ENCODE data around the gene RAMP1.

RAMP1 gene

GRCh38 chr2:237898057-237898414, 38.6 kb downstream of the RAMP1 start:
- DNase-seq = no peak

- no peak for DNase-seq
Measured at GRCh38 chr2:237900891-237901831, 41.7 kb downstream of the RAMP1 start.

DNA sequence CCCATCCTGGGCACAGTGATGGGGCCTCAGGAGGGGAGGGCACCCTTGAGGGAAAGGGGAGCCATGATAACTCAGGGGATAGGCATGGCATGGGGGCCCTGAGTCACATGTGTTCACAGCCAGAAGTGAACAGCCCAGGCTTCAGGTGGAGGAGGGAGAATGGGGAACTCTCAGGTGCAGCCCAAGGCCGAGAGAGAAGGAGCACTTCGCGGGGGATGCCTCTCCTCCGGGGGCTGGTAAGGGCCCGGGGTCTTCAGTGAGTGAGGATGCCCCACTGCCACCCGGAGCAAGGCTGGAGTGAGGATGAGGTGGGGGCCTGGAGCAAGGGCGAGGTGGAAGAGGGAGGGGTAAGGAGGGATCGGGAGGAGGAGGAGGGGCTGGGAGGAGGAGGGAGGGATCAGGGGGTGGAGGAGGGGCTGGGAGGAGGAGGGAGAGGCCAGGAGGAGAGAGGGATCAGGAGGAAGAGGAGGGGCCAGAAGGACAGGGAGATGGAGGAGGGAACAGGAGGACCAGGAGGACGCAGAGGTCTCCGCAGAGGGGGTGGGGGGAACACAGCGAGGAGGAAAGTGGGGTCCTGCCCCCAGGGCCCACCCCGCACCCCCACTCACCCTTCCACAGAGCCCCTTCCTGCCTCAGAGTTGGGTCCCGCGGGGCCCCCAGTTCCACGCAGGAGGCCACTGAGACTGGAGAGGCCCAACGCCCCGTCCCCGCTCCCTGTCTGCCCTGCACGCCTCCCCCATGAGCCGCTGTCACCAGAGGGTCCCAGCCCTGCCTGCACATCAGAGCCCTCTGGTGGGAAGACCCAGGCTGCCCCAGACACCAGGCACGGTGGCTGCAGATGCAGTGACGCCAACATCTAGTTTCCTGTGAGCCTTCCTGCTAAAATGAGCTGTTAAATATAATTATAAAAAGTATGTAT, 42.8 kb downstream of the RAMP1 start:
- DNase-seq = no peak

DNA sequence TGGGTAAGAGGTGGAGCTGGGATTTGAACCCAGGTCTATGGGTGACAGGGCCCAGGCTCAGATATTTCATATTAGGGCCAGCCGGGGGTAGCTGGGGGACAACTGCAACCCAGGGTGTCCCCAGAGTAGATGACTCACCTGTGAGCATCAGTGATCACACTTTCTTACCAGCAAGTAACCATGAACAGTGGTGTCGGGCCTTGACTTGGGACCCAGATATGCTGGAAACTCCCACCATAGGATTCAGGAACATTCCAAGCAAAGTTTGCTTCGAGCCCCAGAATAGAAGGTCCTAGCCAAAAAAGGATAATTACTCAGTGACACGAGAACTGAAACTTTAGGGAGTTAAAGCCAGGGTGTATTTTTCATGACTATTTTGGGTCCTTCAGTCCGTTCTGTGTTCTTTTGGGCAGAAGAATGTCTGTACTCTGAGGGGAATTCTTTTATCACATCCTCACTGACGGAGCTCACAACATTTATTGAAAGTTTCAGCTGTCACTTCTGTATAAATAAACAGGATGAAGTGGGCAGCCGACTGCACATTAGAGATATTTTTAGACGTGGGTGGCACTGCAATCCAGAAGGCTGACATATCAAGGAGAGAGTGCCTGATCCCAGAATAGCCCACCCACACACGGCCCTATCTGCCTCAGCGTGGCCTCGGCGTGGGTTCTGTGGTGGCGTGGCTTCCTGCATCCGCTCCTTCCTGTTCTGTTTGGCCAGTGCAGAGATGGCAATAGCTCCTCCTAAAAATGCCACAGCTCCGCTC, 45.6 kb downstream of the RAMP1 start:
- DNase-seq = peak; percentile 25

- DNase-seq = no peak
Measured at GRCh38 chr2:237907144-237907543, 47.7 kb downstream of the RAMP1 start.

GRCh38 chr2:237909075-237909695, 49.8 kb downstream of the RAMP1 start:
- no peak for DNase-seq

DNA sequence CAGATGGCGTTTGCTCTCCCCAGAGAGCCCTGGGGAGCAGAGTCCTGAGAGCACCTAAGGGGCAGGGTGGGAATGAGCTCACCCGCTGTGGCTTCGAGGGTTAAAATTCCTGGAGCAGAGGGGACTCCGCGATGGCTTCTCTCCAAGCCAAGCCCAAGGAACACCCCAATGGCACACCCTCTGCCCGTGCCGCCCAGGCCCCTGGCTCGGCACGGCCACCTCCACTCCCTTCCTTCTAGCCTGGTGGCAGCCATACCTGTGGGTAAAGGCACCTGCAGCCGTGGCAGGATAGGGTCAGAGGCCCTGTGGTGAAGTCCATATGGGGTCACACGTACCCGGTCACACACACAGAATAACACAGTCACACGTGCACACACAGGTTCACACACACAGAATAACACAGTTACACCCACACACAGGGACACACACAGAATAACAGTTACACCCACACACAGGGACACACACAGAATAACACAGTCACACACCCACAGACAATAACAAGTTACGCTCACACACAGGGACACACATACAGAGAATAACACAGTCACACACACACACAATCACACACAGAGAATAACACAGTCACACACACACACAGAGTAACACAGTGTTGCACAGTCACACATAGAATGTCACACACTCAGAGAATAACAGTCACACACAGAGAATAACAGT, 50.5 kb downstream of the RAMP1 start:
- no peak for DNase-seq

DNA sequence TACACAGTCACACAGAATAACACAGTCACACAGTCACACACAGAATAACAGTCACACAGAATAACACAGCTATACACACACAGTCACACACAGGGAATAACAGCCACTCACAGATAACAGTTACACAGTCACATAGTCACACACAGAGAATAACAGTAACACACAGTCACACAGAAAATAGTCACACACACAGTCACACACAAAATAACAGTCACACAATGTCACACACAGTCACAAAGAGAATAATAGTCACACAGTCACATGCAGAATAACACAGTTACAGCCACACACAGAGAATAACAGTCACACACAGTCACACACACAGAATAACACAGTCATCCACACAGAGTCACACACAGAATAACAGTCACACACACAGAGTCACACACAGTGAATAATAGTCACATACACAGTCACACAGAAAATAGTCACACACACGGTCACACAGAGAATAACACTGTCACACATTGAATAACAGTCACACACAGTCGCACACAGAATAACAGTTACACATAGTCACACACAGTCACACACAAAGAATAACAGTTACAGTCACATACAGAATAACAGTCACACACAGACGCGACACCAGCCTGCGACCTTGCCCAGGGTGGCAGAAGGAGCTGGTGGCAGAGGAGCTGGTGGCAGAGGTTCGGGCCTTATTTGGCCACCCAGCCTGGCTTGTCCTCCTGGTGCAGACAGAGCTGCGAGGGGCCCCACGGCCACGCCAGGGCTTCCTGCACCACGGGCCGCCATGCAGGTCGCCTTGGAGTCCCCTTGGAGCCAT, 51.3 kb downstream of the RAMP1 start:
- no peak for DNase-seq

- no peak for DNase-seq
Measured at GRCh38 chr2:237911363-237912017, 52.1 kb downstream of the RAMP1 start.

DNA sequence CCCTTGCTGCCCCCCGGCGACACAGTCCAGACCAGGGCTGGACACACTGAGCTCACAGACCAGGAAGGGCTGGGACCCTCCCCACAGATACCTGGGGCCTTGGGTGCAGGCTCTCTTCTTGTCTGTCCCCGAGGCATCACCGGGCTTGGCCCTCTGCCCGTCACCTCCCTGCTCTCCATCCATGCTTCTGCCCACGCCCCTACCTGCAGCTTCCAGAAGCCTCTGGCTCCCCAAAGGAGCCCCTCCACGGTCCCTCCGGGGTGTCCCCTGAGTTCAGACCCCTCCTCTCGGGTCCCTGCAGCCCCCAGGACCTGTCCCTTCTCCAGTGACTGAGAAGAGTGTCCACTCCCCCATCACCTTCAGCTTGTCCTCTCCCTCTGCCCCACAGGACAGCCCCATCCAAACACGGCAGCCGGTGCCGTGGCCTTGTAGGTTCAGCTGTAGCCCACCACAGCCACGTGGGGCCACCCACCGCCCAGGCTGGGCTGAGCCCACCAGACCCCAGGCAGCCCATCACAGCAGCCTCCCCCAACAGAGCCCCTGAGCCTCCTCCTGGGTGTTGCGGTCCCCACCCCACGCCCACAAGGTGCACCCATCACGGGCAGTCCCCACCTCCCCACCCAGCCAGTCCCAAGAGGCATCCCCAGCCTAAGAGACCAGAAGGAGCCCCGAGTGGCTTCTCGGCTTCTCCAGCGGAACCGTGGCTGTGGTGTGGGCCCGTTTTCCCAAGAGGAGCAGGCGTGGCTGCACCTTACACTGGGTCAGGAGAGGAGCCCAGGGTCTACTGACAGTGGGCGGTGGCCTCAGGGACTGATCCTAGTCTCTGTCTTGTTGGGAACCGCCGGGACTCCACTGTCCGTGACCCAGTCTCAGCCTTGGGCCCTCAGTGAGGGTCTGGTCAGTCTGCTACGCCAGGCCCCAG, 53.1 kb downstream of the RAMP1 start:
- no peak for DNase-seq

GRCh38 chr2:237913193-237913917, 53.9 kb downstream of the RAMP1 start:
- no peak for DNase-seq

DNA sequence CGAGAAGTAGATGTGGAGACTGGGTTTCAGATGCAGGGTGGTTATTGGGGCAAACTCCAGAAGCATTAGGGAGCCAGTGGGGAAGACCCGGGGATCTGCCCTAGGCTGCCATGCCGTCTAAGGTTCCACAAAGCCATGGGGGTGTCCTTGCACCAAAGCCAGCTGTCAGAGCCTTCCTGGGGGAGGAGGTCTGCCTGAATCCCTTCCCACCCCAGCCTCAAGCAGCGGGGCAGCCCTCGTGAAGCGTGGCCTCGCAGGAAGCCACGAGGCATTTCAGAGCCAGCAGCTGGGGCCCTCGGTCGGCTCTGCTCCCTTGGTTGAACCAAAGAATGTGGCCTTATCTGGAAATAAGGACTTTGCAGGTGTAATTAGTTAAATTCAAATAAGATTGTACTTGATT, 56.2 kb downstream of the RAMP1 start:
- DNase-seq = no peak

DNA sequence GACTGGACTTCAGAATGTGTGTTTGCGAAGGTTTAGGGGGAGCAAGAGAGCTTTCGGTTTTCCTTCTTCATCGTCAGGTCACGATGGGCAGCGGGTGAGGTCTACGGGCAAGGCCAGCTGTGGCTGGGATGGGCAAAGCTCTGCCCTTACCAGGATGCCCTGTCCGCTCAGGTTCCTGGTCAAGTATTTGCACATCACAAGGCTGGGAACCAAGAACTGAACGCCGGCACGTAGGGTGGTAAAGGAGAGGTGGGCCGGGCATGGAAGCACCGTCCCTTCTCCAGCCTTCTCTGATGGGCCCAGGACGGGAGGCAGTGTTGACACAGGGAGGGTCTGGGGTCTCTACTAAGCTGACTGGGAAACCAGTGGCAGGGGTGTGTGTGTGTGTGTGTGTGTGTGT, 56.9 kb downstream of the RAMP1 start:
- no peak for DNase-seq

DNA sequence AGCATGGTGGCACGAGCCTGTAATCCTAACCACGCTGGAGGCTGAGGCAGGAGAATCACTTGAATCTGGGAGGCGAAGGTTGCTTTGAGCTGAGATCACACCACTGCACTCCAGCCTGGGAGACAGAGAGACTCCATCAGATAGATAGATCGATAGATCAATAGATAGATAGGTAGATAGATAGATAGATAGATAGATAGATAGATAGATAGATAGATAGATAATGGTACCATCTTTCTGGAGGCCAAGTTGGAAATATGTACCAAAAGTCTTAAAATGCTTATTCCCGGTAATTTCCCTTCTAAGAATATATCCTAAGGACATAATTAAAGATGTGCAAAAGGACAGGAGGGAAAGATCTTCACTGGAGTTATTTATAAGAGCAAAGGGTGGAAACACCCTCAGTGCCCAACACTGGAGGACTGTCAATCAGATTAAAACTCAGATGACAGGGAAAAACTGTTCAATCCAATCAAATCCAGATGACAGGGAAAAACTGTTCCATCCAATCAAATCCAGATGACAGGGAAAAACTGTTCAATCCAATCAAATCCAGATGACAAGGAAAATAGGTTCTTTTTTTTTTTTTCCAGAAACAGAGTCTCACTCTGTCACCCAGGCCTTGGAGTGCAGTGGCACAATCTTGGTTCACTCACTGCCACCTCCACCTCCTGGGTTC, 58.4 kb downstream of the RAMP1 start:
- DNase-seq = no peak

GRCh38 chr2:237919593-237919992, 60.2 kb downstream of the RAMP1 start:
- DNase-seq = no peak

GRCh38 chr2:237920673-237921072, 61.2 kb downstream of the RAMP1 start:
- no peak for DNase-seq

DNA sequence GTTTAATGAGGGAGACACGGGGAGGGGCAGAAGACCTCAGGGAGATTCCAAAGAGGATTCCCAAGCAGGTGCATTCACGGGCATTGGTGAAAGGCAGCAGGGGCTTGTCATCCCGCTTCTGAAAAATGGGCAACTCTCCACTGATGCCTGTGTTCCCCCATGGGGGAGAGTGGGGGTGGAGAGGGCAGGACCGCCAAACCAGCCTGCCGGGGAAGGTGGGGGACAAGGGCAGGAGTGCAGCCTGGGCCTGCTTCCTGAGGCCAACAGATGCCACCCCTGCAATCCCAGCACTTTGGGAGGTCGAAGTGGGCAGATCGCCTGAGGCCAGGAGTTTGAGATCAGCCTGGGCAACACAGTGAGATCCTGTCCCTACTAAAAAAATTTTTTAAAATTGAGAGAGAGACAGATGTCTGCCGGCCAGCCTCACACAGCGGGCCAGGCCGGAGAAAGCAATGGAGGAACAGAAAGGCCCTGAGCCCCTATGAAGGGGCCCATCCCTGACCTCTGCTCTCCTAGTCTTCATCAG, 62.6 kb downstream of the RAMP1 start:
- no peak for DNase-seq

Data from activated CD4-positive, alpha-beta T cell treated with anti-CD3 and anti-CD28 coated beads for 48 hours (primary cell).